Measurements from ENCODE around the gene USP21.
"Not testable (repeated sequence)": the region's sequence is repeated elsewhere in the genome, so short reads cannot be mapped to it uniquely, and the experiment has no call there.

The USP21 gene

GRCh38 chr1:161159087-161159912 lies at the start of gene USP21:
TSS of gene USP21 (plus strand) at chr1:161159500. CDS start at chr1:161160641, 1,141 bp downstream.
- peak; percentile 89 for DNase-seq

- DNase-seq = no peak
Observed at GRCh38 chr1:161111117-161111516, 48.2 kb upstream of the USP21 start.

GRCh38 chr1:161111527-161111926 lies 47.8 kb upstream of the USP21 start:
- DNase-seq = no peak

- DNase-seq = no peak
Observed at GRCh38 chr1:161113915-161114314, 45.4 kb upstream of the USP21 start.

- no peak for DNase-seq
Observed at GRCh38 chr1:161114556-161114955, 44.7 kb upstream of the USP21 start.

GRCh38 chr1:161115132-161115711 lies 44.1 kb upstream of the USP21 start:
- no peak for DNase-seq

GRCh38 chr1:161115961-161116360 lies 43.3 kb upstream of the USP21 start:
- not testable (repeated sequence) for DNase-seq

GRCh38 chr1:161117759-161118581 lies 41.3 kb upstream of the USP21 start, which contains the start of the genes NIT1 and PFDN2:
TSS of gene NIT1 (plus strand) at chr1:161118105. CDS start at chr1:161118177, 72 bp downstream.
TSS of gene PFDN2 (minus strand) at chr1:161118037. CDS start at chr1:161118026, 11 bp downstream.
- peak; percentile 81 to 84 for DNase-seq

- peak; percentile 51 to 52 for DNase-seq
Observed at GRCh38 chr1:161119092-161119903, 40.0 kb upstream of the USP21 start.

GRCh38 chr1:161121042-161121650 lies 38.2 kb upstream of the USP21 start:
- DNase-seq = no peak

- DNase-seq = no peak
Observed at GRCh38 chr1:161121834-161122233, 37.5 kb upstream of the USP21 start.

GRCh38 chr1:161122967-161123366 lies 36.3 kb upstream of the USP21 start:
- no peak for DNase-seq

GRCh38 chr1:161127649-161128048 lies 31.7 kb upstream of the USP21 start:
- no peak for DNase-seq

- no peak for DNase-seq
Observed at GRCh38 chr1:161128591-161129420, 30.5 kb upstream of the USP21 start.

- DNase-seq = no peak
Observed at GRCh38 chr1:161130266-161130665, 29.0 kb upstream of the USP21 start.

GRCh38 chr1:161131523-161132409 lies 27.5 kb upstream of the USP21 start:
- DNase-seq = no peak

GRCh38 chr1:161132410-161133219 lies 26.7 kb upstream of the USP21 start, which contains the start of gene DEDD:
TSS of gene DEDD (minus strand) at chr1:161132667. CDS start at chr1:161124462, 8,205 bp downstream.
- peak; percentile 73 to 83 for DNase-seq

GRCh38 chr1:161133220-161133740 lies 26.0 kb upstream of the USP21 start:
- no peak for DNase-seq

- DNase-seq = no peak
Observed at GRCh38 chr1:161137881-161138280, 21.4 kb upstream of the USP21 start.

Measured in stimulated activated CD4-positive, alpha-beta T cell treated with anti-CD3 and anti-CD28 coated beads, Interleukin-2, amount 100 ng/mL, for 48 hours (primary cell).